Tibial nerve (tissue), 4 donors: ENCODE data around the gene APLP1.

Experiments used
- EP300 ChIP-seq, 2 donors: sonication (generic); formaldehyde crosslinking; IDR thresholded peaks; one replicate each; pipeline ENCODE4 v1.6.1; 2017; ENCODE audit warnings: antibody characterized with exemption in 2 of 2, mild to moderate bottlenecking in 1 of 2
- POLR2A ChIP-seq, 2 donors: fragments of 450-650 bp; IDR thresholded peaks; one replicate each; pipeline ENCODE4 v1.6.1; 2017; ENCODE audit warnings: antibody characterized with exemption in 2 of 2, mild to moderate bottlenecking in 2 of 2, moderate library complexity in 2 of 2
- TF ChIP-seq, protein P1 (sequence below), 5 experiments: fragments of 200-600 bp in 3 of 5; fragments of 450-650 bp in 2 of 5; sonication (generic) in 3 of 5; IDR thresholded peaks; one replicate each; pipeline ENCODE4 v1.5.1; 2016 to 2019; ENCODE audit warnings: antibody characterized with exemption in 5 of 5, mild to moderate bottlenecking in 3 of 5, moderate library complexity in 2 of 5

DNA sequence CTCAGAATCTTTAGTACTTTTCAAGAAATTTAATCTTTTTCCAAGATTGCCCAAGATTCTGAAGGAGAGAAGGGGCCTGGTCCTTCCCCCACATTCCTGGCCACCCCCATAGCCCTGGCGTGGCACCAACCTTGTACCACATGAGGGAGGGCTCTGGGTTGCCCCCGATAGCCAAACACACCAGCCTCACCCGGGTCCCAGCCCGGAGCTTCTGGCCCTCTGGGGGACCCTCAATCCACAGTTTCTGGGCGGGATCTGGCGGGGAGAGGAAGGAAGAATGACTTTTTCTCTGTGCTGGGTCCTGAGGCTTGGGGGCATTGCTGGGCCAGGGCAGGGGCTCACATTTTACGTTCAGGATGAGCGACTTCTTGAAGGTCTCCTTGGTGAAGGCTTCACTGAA lies 20.5 kb upstream of the APLP1 start:
- TF ChIP-seq, protein P1, sequence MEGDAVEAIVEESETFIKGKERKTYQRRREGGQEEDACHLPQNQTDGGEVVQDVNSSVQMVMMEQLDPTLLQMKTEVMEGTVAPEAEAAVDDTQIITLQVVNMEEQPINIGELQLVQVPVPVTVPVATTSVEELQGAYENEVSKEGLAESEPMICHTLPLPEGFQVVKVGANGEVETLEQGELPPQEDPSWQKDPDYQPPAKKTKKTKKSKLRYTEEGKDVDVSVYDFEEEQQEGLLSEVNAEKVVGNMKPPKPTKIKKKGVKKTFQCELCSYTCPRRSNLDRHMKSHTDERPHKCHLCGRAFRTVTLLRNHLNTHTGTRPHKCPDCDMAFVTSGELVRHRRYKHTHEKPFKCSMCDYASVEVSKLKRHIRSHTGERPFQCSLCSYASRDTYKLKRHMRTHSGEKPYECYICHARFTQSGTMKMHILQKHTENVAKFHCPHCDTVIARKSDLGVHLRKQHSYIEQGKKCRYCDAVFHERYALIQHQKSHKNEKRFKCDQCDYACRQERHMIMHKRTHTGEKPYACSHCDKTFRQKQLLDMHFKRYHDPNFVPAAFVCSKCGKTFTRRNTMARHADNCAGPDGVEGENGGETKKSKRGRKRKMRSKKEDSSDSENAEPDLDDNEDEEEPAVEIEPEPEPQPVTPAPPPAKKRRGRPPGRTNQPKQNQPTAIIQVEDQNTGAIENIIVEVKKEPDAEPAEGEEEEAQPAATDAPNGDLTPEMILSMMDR (IDR thresholded peaks at IDR 0.05): no peak
- no peak for TF ChIP-seq POLR2A (IDR thresholded peaks at IDR 0.05)
- TF ChIP-seq EP300 (IDR thresholded peaks at IDR 0.05): no peak
